ENCODE results near the gene CFAP45. TPM values are rescaled to one million over a fixed set of nuclear protein-coding genes. Genes with fewer than 3 reads are reported as not detected.
"Not testable (repeated sequence)": the region's sequence is repeated elsewhere in the genome, so short reads cannot be mapped to it uniquely, and the experiment has no call there.

CFAP45 gene
- total and polyA plus RNA-seq, 2 experiments from 2014 or later: 0.43 TPM; not detected in 1

DNA sequence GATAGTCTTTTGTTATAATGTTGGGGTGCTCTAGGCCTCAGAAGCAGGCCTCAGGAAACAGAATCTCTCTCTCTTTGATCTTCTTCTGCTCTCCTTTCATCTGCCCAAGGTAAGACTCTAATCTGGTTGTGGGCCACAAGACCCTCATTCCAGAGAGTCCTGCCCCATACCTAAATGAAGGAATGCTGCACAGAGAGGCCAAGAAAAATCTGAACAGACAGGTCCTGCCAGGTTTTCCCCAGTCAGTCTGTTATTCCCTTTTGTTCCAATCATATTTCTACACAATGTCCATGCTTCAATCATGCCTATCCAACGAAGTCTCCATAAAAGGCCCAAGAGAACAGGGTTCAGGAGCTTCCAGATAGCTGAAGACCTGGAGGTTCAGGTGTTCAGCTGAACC lies 7.0 kb upstream of the CFAP45 start:
- WGBS (ENCODE audit: low lambda C conversion rate, missing lambda C conversion rate): 48% methylated on average over 1 of the region's 1 CpG
- DNase-seq (ENCODE audit: low spot score): no peak
- H2AFZ ChIP-seq: no peak overlapping the region
- no peaks in the 10 kb centered on the region for H4K20me1 ChIP-seq (ENCODE audit: insufficient read depth, poor library complexity, severe bottlenecking)
- no peaks in the 10 kb centered on the region for H3K9me2 ChIP-seq (replicated peaks; ENCODE audit: insufficient read depth)
- H3K4me1 ChIP-seq (ENCODE audit: insufficient read depth): peaks cover 29% of the 10 kb centered on the region
- TF ChIP-seq, protein P1, sequence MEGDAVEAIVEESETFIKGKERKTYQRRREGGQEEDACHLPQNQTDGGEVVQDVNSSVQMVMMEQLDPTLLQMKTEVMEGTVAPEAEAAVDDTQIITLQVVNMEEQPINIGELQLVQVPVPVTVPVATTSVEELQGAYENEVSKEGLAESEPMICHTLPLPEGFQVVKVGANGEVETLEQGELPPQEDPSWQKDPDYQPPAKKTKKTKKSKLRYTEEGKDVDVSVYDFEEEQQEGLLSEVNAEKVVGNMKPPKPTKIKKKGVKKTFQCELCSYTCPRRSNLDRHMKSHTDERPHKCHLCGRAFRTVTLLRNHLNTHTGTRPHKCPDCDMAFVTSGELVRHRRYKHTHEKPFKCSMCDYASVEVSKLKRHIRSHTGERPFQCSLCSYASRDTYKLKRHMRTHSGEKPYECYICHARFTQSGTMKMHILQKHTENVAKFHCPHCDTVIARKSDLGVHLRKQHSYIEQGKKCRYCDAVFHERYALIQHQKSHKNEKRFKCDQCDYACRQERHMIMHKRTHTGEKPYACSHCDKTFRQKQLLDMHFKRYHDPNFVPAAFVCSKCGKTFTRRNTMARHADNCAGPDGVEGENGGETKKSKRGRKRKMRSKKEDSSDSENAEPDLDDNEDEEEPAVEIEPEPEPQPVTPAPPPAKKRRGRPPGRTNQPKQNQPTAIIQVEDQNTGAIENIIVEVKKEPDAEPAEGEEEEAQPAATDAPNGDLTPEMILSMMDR (IDR thresholded peaks at IDR 0.05; ENCODE audit: poor library complexity): no peak
- no peaks in the 10 kb centered on the region for H3K9me3 ChIP-seq (ENCODE audit: low read depth)
- H3K79me2 ChIP-seq: no peaks in the 10 kb centered on the region
- H3K27ac ChIP-seq: no peak overlapping the region
- no peaks in the 10 kb centered on the region for H3K36me3 ChIP-seq (replicated peaks; ENCODE audit: insufficient read depth, low read depth)
- no peaks in the 10 kb centered on the region for H3K27me3 ChIP-seq
- H3K4me3 ChIP-seq: no peak overlapping the region
- no peak overlapping the region for H3K4me2 ChIP-seq

DNA sequence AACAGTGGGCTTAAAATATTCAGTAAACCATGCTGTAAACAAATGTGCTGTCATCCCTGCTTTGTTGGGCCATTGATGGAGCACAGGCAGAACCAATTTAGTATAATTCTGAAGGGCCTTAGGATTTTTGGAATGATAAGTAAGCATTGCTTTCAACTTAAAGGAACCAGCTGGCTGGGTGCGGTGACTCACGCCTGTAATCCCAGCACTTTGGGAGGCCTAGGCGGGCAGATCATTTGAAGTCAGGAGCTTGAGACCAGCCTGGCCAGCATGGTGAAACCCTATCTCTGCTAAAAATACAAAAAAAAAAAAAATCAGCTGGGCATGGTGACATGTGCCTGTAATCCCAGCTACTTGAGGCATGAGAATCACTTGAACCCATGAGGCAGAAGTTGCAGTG lies 4.1 kb upstream of the CFAP45 start:
- H3K9me2 ChIP-seq (replicated peaks; ENCODE audit: insufficient read depth); DNase-seq (ENCODE audit: low spot score); H3K79me2 ChIP-seq; H2AFZ ChIP-seq; H3K9me3 ChIP-seq (ENCODE audit: low read depth); H3K4me2 ChIP-seq; H4K20me1 ChIP-seq (ENCODE audit: insufficient read depth, poor library complexity, severe bottlenecking); H3K4me3 ChIP-seq; H3K27ac ChIP-seq; H3K36me3 ChIP-seq (replicated peaks; ENCODE audit: insufficient read depth, low read depth); H3K27me3 ChIP-seq: not testable (repeated sequence)
- H3K4me1 ChIP-seq (ENCODE audit: insufficient read depth): peaks cover 18% of the 10 kb centered on the region
- 65% methylated on average over 3 of the region's 3 CpGs for WGBS (ENCODE audit: low lambda C conversion rate, missing lambda C conversion rate)

DNA sequence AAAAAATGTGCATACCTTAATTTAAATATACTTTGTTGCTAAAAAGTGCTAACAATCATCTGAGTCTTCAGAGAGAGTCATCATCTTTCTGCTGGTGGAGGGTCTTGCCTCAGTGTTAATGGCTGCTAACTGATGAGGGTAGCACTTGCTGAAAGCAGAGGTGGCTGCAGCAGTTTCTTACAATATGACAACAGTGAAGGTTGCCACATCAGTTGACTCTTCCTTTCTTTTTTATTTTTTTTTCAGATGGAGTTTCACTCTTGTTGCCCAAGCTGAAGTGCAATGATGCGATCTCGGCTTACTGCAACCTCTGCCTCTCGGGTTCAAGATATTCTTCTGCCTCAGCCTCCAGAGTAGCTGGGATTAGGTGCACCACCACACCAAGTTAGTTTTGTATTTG lies 2.6 kb upstream of the CFAP45 start:
- 89% methylated on average over 3 of the region's 3 CpGs for WGBS (ENCODE audit: low lambda C conversion rate, missing lambda C conversion rate)

DNA sequence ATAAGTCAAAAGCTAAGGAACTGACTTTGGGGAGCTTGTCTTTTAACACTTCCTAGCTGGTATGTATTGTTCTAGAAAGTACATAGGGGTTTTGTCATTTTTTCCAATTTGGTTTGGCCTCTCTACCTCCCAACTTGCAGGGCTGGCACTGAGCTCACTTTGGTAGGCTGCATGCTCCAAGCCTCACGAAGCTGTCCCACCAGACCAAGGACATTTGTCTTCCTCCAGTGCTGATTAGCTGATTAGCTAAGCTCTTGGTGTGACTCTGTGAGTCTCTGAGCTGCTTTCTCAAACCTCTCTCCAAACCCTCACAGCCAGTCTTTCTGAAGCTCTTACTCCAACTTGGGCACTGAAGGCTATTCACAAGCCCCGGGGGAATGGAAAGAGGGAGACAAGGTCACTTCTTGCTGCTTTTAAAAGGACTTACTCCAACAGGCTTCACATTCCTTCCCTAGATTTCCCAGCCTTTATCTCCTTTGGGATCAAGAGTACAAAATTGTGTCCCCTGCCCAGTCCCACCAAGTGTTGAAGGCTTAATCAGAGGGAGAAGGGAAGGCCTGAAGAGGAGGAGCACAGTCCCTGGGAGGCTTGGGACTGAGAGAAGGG lies 893 bp upstream of the CFAP45 start:
- Histone ChIP-seq H3K27me3 (no peaks in the 10 kb centered on the region), H3K79me2 (no peaks in the 10 kb centered on the region), H4K20me1 (ENCODE audit: insufficient read depth, poor library complexity, severe bottlenecking) (no peaks in the 10 kb centered on the region), H3K4me3 (no peak overlapping the region), H3K4me2 (peak overlapping the region; percentile 69), H3K9me3 (ENCODE audit: low read depth) (no peaks in the 10 kb centered on the region), H3K27ac (no peak overlapping the region), H3K4me1 (ENCODE audit: insufficient read depth) (peaks cover 14% of the 10 kb centered on the region), H2AFZ (no peak overlapping the region), H3K36me3 (replicated peaks; ENCODE audit: insufficient read depth, low read depth) (no peaks in the 10 kb centered on the region), H3K9me2 (replicated peaks; ENCODE audit: insufficient read depth) (no peaks in the 10 kb centered on the region)
- 34% methylated on average over 2 of the region's 2 CpGs for WGBS (ENCODE audit: low lambda C conversion rate, missing lambda C conversion rate)
- TF ChIP-seq, protein P1 (IDR thresholded peaks at IDR 0.05; ENCODE audit: poor library complexity): no peak
- TF ChIP-seq EZH2 (IDR thresholded peaks at IDR 0.05; ENCODE audit: borderline replicate concordance) (no peak), EZH2phosphoT487 (IDR thresholded peaks at IDR 0.05; ENCODE audit: low read depth, severe bottlenecking, unreplicated experiment) (no peak)
- DNase-seq (ENCODE audit: low spot score): no peak

More for the DNA sequence above, 2.6 kb upstream of the CFAP45 start:
- Histone ChIP-seq H4K20me1 (ENCODE audit: insufficient read depth, poor library complexity, severe bottlenecking) (no peaks in the 10 kb centered on the region), H3K27ac (no peak overlapping the region), H3K36me3 (replicated peaks; ENCODE audit: insufficient read depth, low read depth) (no peaks in the 10 kb centered on the region), H3K9me2 (replicated peaks; ENCODE audit: insufficient read depth) (no peaks in the 10 kb centered on the region), H3K4me2 (no peak overlapping the region), H3K9me3 (ENCODE audit: low read depth) (no peaks in the 10 kb centered on the region), H3K4me3 (no peak overlapping the region), H3K4me1 (ENCODE audit: insufficient read depth) (peaks cover 9% of the 10 kb centered on the region), H3K79me2 (no peaks in the 10 kb centered on the region), H2AFZ (no peak overlapping the region), H3K27me3 (no peaks in the 10 kb centered on the region)
- DNase-seq (ENCODE audit: low spot score): no peak
- TF ChIP-seq, protein P1 (IDR thresholded peaks at IDR 0.05; ENCODE audit: poor library complexity): no peak
- no peak for TF ChIP-seq EZH2phosphoT487 (IDR thresholded peaks at IDR 0.05; ENCODE audit: low read depth, severe bottlenecking, unreplicated experiment)
- TF ChIP-seq EZH2 (IDR thresholded peaks at IDR 0.05; ENCODE audit: borderline replicate concordance): no peak

DNA sequence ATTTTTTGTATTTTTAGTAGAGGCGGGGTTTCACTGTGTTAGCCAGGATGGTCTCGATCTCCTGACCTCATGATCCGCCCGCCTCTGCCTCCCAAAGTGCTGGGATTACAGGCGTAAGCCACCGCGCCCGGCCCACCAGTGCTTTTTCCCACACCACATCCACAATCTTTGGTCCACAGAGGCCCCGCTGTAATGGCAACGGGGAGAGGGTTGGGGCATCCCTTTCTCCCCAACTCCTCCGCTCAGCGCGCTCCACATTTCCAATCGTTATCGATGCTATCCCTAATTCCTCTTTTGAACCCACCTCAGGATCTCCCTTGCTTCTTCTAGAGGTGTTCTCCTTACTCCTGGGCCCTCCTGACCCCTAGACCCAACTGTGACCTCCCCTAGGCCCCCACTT lies 331 bp downstream of the CFAP45 start:
- not testable (repeated sequence) for H2AFZ ChIP-seq

More for the DNA sequence above, 331 bp downstream of the CFAP45 start:
- not testable (repeated sequence) for H3K9me3 ChIP-seq (ENCODE audit: low read depth); DNase-seq (ENCODE audit: low spot score); H4K20me1 ChIP-seq (ENCODE audit: insufficient read depth, poor library complexity, severe bottlenecking); H3K79me2 ChIP-seq; H3K4me3 ChIP-seq; H3K27me3 ChIP-seq; H3K36me3 ChIP-seq (replicated peaks; ENCODE audit: insufficient read depth, low read depth); H3K27ac ChIP-seq; H3K9me2 ChIP-seq (replicated peaks; ENCODE audit: insufficient read depth)
- Histone ChIP-seq H3K4me2 (peak overlapping the region; percentile 69), H3K4me1 (ENCODE audit: insufficient read depth) (peaks cover 14% of the 10 kb centered on the region)
- WGBS (ENCODE audit: low lambda C conversion rate, missing lambda C conversion rate): 93% methylated on average over 12 of the region's 15 CpGs
